ENCODE measurements around the gene FER.

- TF ChIP-seq CTCF (conservative IDR thresholded peaks at IDR 0.05) (no peak), EZH2 (IDR thresholded peaks at IDR 0.05; ENCODE audit: low read depth) (no peak)
Observed at GRCh38 chr5:109022056-109022455, 274.4 kb downstream of the FER start.
